HCT116 (cell line): ENCODE data around the gene COPE. TPM values are rescaled to one million over a fixed set of nuclear protein-coding genes. Genes with fewer than 3 reads are reported as not detected.

Experiments
- ATAC-seq: fragments of 200-7000 bp; cut with Tn5 transposase; 2 replicates; pipeline ENCODE4 v1.9.1; 2020; ENCODE audit warnings: mild to moderate bottlenecking, moderate library complexity
- BruUV-seq: library from RNA; stranded (reverse); fragments of 400-500 nt; replicated peaks from 2 replicates; lab custom pipeline; 2021; lab: Mats Ljungman, UMichigan
- CTCF ChIA-PET: fragments of 300-600 bp; sonication (Branson Sonifier 250); formaldehyde crosslinking; loops from one replicate; lab custom pipeline; 2021; ENCODE audit warnings: antibody characterized with exemption; lab: Charles Lee
- POLR2A ChIA-PET: fragments of 300-600, 350-600 bp; sonication (Branson Sonifier 250); formaldehyde crosslinking; loops from one replicate; lab custom pipeline; 2021; ENCODE audit warnings: antibody characterized with exemption; lab: Charles Lee
- RAD21 ChIA-PET, 2 experiments: fragments of 300-600 bp; sonication (Branson Sonifier 250); formaldehyde crosslinking; loops; one replicate each; lab custom pipeline; 2023; ENCODE audit warnings: low total read pairs in 2 of 2; ENCODE audit not compliant: uncharacterized antibody in 2 of 2, unreplicated experiment in 2 of 2, low non-redundant PET in 1 of 2; lab: Charles Lee
- DNase-seq: peaks from one replicate; pipeline ENCODE4 v3.0.0-alpha.2; 2010; ENCODE audit warnings: low read depth, low spot score
- H2AFZ ChIP-seq: fragments of 200-600 bp; shearing (Covaris generic), sonication (generic); 2 replicates; pipeline ENCODE4 v1.6.1; 2017; ENCODE audit warnings: low read depth, mixed run types, mixed read lengths, antibody characterized with exemption, low read length; ENCODE audit not compliant: poor library complexity, severe bottlenecking
- H3K27ac ChIP-seq: 2 replicates; pipeline ENCODE4 v1.5.1; 2012; ENCODE audit warnings: low read depth, low read length
- H3K27me3 ChIP-seq: fragments of 200-600 bp; sonication (generic); 2 replicates; pipeline ENCODE4 v1.6.1; 2016; ENCODE audit warnings: mixed run types, low read length, mixed read lengths; ENCODE audit not compliant: insufficient read depth
- H3K36me3 ChIP-seq, 2 experiments: fragments of 200-500 bp in 1 of 2; fragments of 200-600 bp in 1 of 2; sonication (Bioruptor generic) in 1 of 2; sonication (generic) in 1 of 2; 2 replicates each; pipeline versions ENCODE4 v1.5.1 to v1.6.1; 2014 to 2016; ENCODE audit warnings: low read length in 2 of 2, inconsistent platforms in 1 of 2, mixed read lengths in 1 of 2, mixed run types in 1 of 2; ENCODE audit not compliant: insufficient read depth in 2 of 2, control insufficient read depth in 1 of 2
- H3K4me1 ChIP-seq, 2 experiments: fragments of 200-600 bp in 1 of 2; sonication (generic) in 1 of 2; 2 replicates each; pipeline versions ENCODE4 v1.5.1 to v1.6.1; 2012 to 2017; ENCODE audit warnings: low read length in 2 of 2, inconsistent platforms in 1 of 2, mild to moderate bottlenecking in 1 of 2, mixed read lengths in 1 of 2, mixed run types in 1 of 2, moderate library complexity in 1 of 2; ENCODE audit not compliant: insufficient read depth in 2 of 2, control insufficient read depth in 1 of 2
- H3K4me2 ChIP-seq: fragments of 200-600 bp; sonication (generic); 2 replicates; pipeline ENCODE4 v1.6.1; 2017; ENCODE audit warnings: mixed run types, low read length, mixed read lengths
- H3K4me3 ChIP-seq, 2 experiments: fragments of 200-600 bp in 1 of 2; sonication (generic) in 1 of 2; replicated peaks in 1 of 2; 2 replicates each; pipeline ENCODE4 v1.5.1; 2011 to 2016; ENCODE audit warnings: low read length in 2 of 2, control low read depth in 1 of 2, low read depth in 1 of 2, mild to moderate bottlenecking in 1 of 2, mixed read lengths in 1 of 2, mixed run types in 1 of 2
- H3K79me2 ChIP-seq: fragments of 200-600 bp; sonication (generic); 2 replicates; pipeline ENCODE4 v1.6.1; 2017; ENCODE audit warnings: mild to moderate bottlenecking, mixed run types, low read length, moderate library complexity, mixed read lengths; ENCODE audit not compliant: insufficient read depth
- H3K9ac ChIP-seq: fragments of 200-600 bp; sonication (generic); 2 replicates; pipeline ENCODE4 v1.6.1; 2016; ENCODE audit warnings: low read length, mixed read lengths
- H3K9me2 ChIP-seq: fragments of 200-600 bp; sonication (generic), shearing (Covaris generic); 2 replicates; pipeline ENCODE4 v1.6.1; 2017; ENCODE audit warnings: mixed run types, mild to moderate bottlenecking, moderate library complexity; ENCODE audit not compliant: insufficient read depth
- H3K9me3 ChIP-seq, 2 experiments: fragments of 200-500 bp in 1 of 2; fragments of 200-600 bp in 1 of 2; sonication (Bioruptor generic) in 1 of 2; sonication (generic) in 1 of 2; 2 replicates each; pipeline ENCODE4 v1.6.1; 2014 to 2017; ENCODE audit warnings: low read length in 2 of 2, mixed read lengths in 2 of 2, inconsistent platforms in 1 of 2, low read depth in 1 of 2, mild to moderate bottlenecking in 1 of 2, mixed run types in 1 of 2, moderate library complexity in 1 of 2; ENCODE audit not compliant: control insufficient read depth in 1 of 2, insufficient read depth in 1 of 2
- H4K20me1 ChIP-seq: fragments of 200-600 bp; sonication (generic), shearing (Covaris generic); 2 replicates; pipeline ENCODE4 v1.6.1; 2017; ENCODE audit warnings: mixed run types, mild to moderate bottlenecking, moderate library complexity; ENCODE audit not compliant: insufficient read depth
- CBX3 ChIP-seq: IDR thresholded peaks from 2 replicates; pipeline ENCODE4 v1.6.1; 2012; ENCODE audit warnings: low read depth
- CEBPB ChIP-seq: IDR thresholded peaks from 2 replicates; pipeline ENCODE4 v1.6.1; 2012; ENCODE audit warnings: low read depth
- EZH2 ChIP-seq: fragments of 200-600 bp; sonication (generic); IDR thresholded peaks from 2 replicates; pipeline ENCODE4 v1.6.1; 2017; ENCODE audit warnings: antibody characterized with exemption, mixed run types
- EZH2phosphoT487 ChIP-seq: fragments of 200-600 bp; IDR thresholded peaks from 2 replicates; pipeline ENCODE4 v1.6.1; 2018; ENCODE audit warnings: antibody characterized with exemption, borderline replicate concordance
- POLR2A ChIP-seq: IDR thresholded peaks from 2 replicates; pipeline ENCODE4 v1.7.0; 2011; ENCODE audit warnings: borderline replicate concordance; ENCODE audit not compliant: insufficient read depth, insufficient read length; ENCODE audit errors: extremely low read depth
- POLR2AphosphoS5 ChIP-seq: IDR thresholded peaks from 2 replicates; pipeline ENCODE4 v1.6.1; 2011; ENCODE audit warnings: mild to moderate bottlenecking, low read depth, low read length, moderate library complexity
- RAD21 ChIP-seq: IDR thresholded peaks from 2 replicates; pipeline ENCODE4 v1.6.1; 2012; ENCODE audit warnings: low read depth, mild to moderate bottlenecking
- SRF ChIP-seq: IDR thresholded peaks from 2 replicates; pipeline ENCODE4 v1.6.1; 2012; ENCODE audit warnings: low read depth
- TCF7L2 ChIP-seq: IDR thresholded peaks from 2 replicates; pipeline ENCODE4 v1.7.0; 2011; ENCODE audit warnings: borderline replicate concordance, inconsistent platforms; ENCODE audit not compliant: insufficient read depth, insufficient read length; ENCODE audit errors: extremely low read depth
- intact Hi-C: fragments of 100-400 bp; cut with micrococcal nuclease; formaldehyde crosslinking; loops from 2 replicates; pipeline ENCODE4 v1.10.0; 2022
- total RNA-seq: library from RNA; stranded (reverse); gene quantifications from one replicate; pipeline ENCODE4 v1.2.1, GENCODE V29; 2021; ENCODE audit not compliant: unreplicated experiment
- TF ChIP-seq, protein P1 (sequence below), 3 experiments: fragments of 200-600 bp in 1 of 3; sonication (generic) in 1 of 3; IDR thresholded peaks in 2 of 3; conservative IDR thresholded peaks in 1 of 3; 2 replicates each; pipeline ENCODE4 v1.5.1; 2012 to 2017; ENCODE audit warnings: low read depth in 2 of 3, low read length in 2 of 3, antibody characterized with exemption in 1 of 3, borderline replicate concordance in 1 of 3, control low read depth in 1 of 3, mild to moderate bottlenecking in 1 of 3, mixed read lengths in 1 of 3, mixed run types in 1 of 3, moderate library complexity in 1 of 3; ENCODE audit not compliant: insufficient read depth in 1 of 3
- TF ChIP-seq, protein P2 (sequence below): IDR thresholded peaks from 2 replicates; pipeline ENCODE4 v1.6.1; 2012; ENCODE audit warnings: low read depth
- TF ChIP-seq, protein P3 (sequence below): IDR thresholded peaks from 2 replicates; pipeline ENCODE4 v1.6.1; 2011; ENCODE audit warnings: mild to moderate bottlenecking, low read length, moderate library complexity; ENCODE audit not compliant: insufficient replicate concordance; ENCODE audit errors: extremely low read depth

COPE gene
- total RNA-seq, 1 experiment from 2014 or later, result 263 TPM

DNA sequence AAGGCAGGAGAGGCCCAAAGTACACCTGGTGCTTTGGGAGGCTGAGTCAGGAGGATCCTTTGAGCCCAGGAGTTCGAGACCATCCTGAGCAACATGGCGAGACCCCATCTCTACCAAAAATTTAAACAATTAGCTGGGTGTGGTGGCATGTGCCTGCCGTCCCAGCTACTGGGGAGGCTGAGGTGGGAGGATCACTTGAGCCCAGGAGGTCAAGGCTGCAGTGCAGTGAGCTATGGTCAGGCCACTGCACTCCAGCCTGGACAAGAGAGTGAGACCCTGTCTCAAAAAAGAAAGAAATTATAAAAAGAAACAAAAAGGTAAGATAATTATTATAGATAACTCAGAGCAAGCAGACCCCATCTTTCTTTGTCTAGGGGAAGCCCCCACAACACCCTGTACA, 20.0 kb upstream of the COPE start:
- Histone ChIP-seq H4K20me1 (no peaks in the 10 kb centered on the region), H3K9ac (no peak overlapping the region), H3K27me3 (no peaks in the 10 kb centered on the region), H3K9me3 (no peaks in the 10 kb centered on the region), H3K36me3 (peaks cover 0 to 9% of the 10 kb centered on the region in 2 experiments; a peak in 2 of 4 replicates), H3K4me3 (peak overlapping the region in 1 of 2 experiments; percentile 79; a peak in 1 of 4 replicates), H3K27ac (no peak overlapping the region), H3K9me2 (no peaks in the 10 kb centered on the region), H3K4me1 (peaks cover 10 to 35% of the 10 kb centered on the region in 2 experiments), H2AFZ (no peak overlapping the region), H3K79me2 (peaks cover 9% of the 10 kb centered on the region; the same call in 1 of the 2 replicates), H3K4me2 (peak overlapping the region; percentile 94)
- ChIA-PET POLR2A (no interaction called here), CTCF (interaction anchor here (1.0 kb wide), 1 partner anchor 47 kb away, joined by 4 read pairs; no protein-coding TSS in a partner anchor), RAD21 (interaction anchor here in 1 of 2 experiments (1.6 kb wide), 1 partner anchor 48 kb away, joined by 4 read pairs; no protein-coding TSS in a partner anchor)
- DNase-seq (no peak), ATAC-seq (no peak)
- BruUV-seq, result no TSS peak
- intact Hi-C loops, result no loop called here
- TF ChIP-seq EZH2, result no peak
- TF ChIP-seq POLR2A, result no peak
- TF ChIP-seq, protein P1, sequence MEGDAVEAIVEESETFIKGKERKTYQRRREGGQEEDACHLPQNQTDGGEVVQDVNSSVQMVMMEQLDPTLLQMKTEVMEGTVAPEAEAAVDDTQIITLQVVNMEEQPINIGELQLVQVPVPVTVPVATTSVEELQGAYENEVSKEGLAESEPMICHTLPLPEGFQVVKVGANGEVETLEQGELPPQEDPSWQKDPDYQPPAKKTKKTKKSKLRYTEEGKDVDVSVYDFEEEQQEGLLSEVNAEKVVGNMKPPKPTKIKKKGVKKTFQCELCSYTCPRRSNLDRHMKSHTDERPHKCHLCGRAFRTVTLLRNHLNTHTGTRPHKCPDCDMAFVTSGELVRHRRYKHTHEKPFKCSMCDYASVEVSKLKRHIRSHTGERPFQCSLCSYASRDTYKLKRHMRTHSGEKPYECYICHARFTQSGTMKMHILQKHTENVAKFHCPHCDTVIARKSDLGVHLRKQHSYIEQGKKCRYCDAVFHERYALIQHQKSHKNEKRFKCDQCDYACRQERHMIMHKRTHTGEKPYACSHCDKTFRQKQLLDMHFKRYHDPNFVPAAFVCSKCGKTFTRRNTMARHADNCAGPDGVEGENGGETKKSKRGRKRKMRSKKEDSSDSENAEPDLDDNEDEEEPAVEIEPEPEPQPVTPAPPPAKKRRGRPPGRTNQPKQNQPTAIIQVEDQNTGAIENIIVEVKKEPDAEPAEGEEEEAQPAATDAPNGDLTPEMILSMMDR (IDR thresholded peaks at IDR 0.05 in 2 of 3, conservative IDR thresholded peaks at IDR 0.05 in 1 of 3; ENCODE audit: borderline replicate concordance in 1 of 3, insufficient read depth in 1 of 3, low read depth in 2 of 3, low read length in 2 of 3), result no peak
- no peak for TF ChIP-seq SRF
- TF ChIP-seq CBX3, result no peak
- no peak for TF ChIP-seq CEBPB
- TF ChIP-seq TCF7L2, result no peak
- no peak for TF ChIP-seq RAD21
- no peak for TF ChIP-seq EZH2phosphoT487
- TF ChIP-seq, protein P2, sequence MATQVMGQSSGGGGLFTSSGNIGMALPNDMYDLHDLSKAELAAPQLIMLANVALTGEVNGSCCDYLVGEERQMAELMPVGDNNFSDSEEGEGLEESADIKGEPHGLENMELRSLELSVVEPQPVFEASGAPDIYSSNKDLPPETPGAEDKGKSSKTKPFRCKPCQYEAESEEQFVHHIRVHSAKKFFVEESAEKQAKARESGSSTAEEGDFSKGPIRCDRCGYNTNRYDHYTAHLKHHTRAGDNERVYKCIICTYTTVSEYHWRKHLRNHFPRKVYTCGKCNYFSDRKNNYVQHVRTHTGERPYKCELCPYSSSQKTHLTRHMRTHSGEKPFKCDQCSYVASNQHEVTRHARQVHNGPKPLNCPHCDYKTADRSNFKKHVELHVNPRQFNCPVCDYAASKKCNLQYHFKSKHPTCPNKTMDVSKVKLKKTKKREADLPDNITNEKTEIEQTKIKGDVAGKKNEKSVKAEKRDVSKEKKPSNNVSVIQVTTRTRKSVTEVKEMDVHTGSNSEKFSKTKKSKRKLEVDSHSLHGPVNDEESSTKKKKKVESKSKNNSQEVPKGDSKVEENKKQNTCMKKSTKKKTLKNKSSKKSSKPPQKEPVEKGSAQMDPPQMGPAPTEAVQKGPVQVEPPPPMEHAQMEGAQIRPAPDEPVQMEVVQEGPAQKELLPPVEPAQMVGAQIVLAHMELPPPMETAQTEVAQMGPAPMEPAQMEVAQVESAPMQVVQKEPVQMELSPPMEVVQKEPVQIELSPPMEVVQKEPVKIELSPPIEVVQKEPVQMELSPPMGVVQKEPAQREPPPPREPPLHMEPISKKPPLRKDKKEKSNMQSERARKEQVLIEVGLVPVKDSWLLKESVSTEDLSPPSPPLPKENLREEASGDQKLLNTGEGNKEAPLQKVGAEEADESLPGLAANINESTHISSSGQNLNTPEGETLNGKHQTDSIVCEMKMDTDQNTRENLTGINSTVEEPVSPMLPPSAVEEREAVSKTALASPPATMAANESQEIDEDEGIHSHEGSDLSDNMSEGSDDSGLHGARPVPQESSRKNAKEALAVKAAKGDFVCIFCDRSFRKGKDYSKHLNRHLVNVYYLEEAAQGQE, result no peak
- TF ChIP-seq, protein P3, sequence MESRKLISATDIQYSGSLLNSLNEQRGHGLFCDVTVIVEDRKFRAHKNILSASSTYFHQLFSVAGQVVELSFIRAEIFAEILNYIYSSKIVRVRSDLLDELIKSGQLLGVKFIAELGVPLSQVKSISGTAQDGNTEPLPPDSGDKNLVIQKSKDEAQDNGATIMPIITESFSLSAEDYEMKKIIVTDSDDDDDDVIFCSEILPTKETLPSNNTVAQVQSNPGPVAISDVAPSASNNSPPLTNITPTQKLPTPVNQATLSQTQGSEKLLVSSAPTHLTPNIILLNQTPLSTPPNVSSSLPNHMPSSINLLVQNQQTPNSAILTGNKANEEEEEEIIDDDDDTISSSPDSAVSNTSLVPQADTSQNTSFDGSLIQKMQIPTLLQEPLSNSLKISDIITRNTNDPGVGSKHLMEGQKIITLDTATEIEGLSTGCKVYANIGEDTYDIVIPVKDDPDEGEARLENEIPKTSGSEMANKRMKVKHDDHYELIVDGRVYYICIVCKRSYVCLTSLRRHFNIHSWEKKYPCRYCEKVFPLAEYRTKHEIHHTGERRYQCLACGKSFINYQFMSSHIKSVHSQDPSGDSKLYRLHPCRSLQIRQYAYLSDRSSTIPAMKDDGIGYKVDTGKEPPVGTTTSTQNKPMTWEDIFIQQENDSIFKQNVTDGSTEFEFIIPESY, result no peak
- no peak for TF ChIP-seq POLR2AphosphoS5
